ENCODE measurements around the gene PAX6. TPM values are rescaled to one million over a fixed set of nuclear protein-coding genes. Genes with fewer than 3 reads are reported as not detected.

PAX6 gene
- total RNA-seq, 2 experiments from 2014 or later = not detected

DNA sequence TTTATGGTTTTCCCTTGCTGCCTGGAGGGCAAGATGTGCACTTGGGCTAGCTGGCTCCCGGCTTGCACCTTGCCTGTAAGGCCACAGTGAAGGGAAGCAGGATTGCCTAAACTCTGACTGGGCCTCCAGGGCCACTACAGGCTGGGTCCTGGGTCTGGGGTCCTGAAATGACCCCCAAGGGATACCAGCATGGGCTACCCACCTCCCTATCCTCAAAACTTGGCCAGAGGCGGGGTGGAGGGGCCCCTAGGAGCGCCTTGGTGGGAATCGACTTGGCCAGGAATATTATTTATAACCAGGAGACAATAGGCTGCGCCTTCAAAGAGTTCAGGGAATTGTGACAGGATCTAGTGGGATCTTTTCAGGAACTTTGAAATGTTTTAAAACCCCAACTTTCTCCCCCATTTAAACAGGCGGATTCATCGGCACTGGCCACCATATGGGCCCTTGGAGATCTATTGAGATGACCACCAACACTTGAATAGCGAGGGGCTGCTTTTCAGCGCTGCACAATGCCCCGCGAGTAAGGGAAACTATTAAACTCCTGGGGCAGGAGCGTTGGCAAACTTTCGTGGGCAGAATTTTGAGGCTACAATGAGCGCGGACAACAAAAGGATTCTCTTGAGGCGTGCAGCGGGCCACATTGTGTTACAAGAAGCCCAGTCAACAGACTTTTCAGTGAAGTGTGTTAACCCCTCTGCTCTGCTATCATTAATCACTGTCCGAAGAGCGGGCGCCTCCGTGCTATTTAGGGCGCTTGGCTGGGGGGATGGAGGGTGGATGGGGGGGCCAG, 15.2 kb downstream of the PAX6 start:
- Mint-ChIP-seq H3K27ac (no peak overlapping the region), H3K27me3 (peaks cover 65% of the 10 kb centered on the region), H3K9me3 (no peaks in the 10 kb centered on the region), H3K4me3 (no peak overlapping the region), H3K36me3 (ENCODE audit: low read depth) (peaks cover 9% of the 10 kb centered on the region), H3K4me1 (peaks cover 14% of the 10 kb centered on the region)
- DNase-seq = no peak
- ChIA-PET CTCF (interaction anchor here (0.6 kb wide), 2 partner anchors 28 to 417 kb away, joined by 3 read pairs; no protein-coding TSS in a partner anchor), POLR2A (no interaction called here)

DNA sequence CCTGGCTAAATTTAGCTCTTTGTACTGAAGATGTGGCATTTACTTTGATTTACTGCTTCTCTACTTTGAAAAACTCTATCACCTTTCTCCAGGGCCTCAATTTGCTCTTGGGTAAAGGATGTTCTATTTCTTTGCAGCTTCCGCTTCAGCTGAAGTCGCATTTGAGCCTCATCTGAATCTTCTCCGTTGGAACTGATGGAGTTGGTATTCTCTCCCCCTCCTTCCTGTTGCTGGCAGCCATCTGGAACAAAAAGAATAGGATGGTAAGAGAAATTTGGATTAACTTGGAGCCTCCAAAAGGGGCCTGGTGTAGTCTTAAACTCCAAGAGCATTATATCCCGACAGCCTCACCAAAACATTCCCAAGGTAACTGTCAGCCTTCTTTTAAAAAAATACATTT, 16.6 kb downstream of the PAX6 start:
- Mint-ChIP-seq H3K9me3 (no peaks in the 10 kb centered on the region), H3K27me3 (peaks cover 57% of the 10 kb centered on the region), H3K27ac (no peak overlapping the region), H3K36me3 (ENCODE audit: low read depth) (peaks cover 3% of the 10 kb centered on the region), H3K4me3 (no peak overlapping the region), H3K4me1 (peaks cover 6% of the 10 kb centered on the region)
- no peak for DNase-seq
- ChIA-PET CTCF (no interaction called here), POLR2A (no interaction called here)

DNA sequence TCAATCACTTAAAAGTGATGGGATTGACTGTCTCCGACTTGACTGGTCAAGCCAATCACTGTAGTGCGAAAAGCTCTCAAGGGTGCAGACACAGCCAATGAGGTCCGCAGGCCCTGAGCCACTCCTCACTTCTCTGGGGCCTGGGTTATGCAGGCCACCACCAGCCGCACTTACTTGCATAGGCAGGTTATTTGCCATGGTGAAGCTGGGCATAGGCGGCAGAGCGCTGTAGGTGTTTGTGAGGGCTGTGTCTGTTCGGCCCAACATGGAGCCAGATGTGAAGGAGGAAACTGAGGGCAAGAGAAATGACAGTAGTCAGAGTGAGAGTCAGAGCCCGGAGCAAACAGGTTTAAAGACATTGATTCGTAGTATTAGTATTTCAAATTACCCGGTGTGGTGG, 17.9 kb downstream of the PAX6 start:
- no peak overlapping the region for H3K4me3 Mint-ChIP-seq
- H3K27ac Mint-ChIP-seq = no peak overlapping the region
- ChIA-PET CTCF (no interaction called here), POLR2A (no interaction called here)
- peaks cover 3% of the 10 kb centered on the region for H3K36me3 Mint-ChIP-seq (ENCODE audit: low read depth)
- H3K9me3 Mint-ChIP-seq = no peaks in the 10 kb centered on the region
- peaks cover 4% of the 10 kb centered on the region for H3K4me1 Mint-ChIP-seq
- DNase-seq = no peak
- peaks cover 47% of the 10 kb centered on the region for H3K27me3 Mint-ChIP-seq

DNA sequence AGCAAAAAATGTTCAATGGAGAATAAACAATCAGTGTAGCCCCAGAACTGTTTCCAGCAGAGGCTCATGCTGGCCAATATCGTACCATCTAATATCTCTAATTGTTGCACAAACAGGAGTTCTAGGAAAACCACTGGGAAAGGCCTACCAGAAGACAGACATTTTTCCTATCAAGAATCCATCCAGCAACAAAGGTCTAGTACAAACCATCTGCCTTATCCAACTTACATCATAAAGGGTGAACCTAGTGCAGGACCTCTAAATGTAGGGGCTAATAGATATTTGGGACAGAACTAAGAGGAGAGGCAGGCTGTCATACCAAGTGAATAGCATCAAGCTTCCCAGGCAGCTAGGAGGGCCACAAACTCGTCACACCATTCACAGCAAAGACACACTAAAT, 18.7 kb downstream of the PAX6 start:
- Mint-ChIP-seq H3K4me1 (no peaks in the 10 kb centered on the region), H3K9me3 (no peaks in the 10 kb centered on the region), H3K27ac (no peak overlapping the region), H3K27me3 (peaks cover 42% of the 10 kb centered on the region), H3K36me3 (ENCODE audit: low read depth) (no peaks in the 10 kb centered on the region), H3K4me3 (no peak overlapping the region)
- DNase-seq = no peak
- POLR2A ChIA-PET = no interaction called here
- CTCF ChIA-PET = no interaction called here

DNA sequence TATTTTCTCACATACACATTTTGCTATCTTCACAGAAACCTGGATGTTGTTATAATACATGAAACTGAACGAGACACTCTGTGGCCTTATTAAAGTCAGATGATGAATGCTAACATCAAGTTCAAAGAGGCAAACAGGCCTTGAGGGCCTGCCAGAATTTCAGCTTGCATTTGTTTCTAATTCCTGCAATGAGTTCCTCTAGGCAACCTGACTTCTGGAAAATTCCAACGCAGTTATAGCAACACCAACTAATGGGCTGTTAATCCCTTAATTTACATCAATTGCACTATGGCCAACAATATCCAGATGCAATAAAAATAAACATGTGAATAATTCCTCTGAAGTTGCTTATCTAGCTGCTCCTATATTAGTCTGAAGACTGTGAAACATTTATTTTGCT, 19.1 kb downstream of the PAX6 start:
- Mint-ChIP-seq H3K36me3 (ENCODE audit: low read depth) (no peaks in the 10 kb centered on the region), H3K4me1 (no peaks in the 10 kb centered on the region), H3K27me3 (peaks cover 39% of the 10 kb centered on the region), H3K27ac (no peak overlapping the region), H3K4me3 (no peak overlapping the region), H3K9me3 (no peaks in the 10 kb centered on the region)
- POLR2A ChIA-PET = no interaction called here
- CTCF ChIA-PET = no interaction called here
- no peak for DNase-seq

DNA sequence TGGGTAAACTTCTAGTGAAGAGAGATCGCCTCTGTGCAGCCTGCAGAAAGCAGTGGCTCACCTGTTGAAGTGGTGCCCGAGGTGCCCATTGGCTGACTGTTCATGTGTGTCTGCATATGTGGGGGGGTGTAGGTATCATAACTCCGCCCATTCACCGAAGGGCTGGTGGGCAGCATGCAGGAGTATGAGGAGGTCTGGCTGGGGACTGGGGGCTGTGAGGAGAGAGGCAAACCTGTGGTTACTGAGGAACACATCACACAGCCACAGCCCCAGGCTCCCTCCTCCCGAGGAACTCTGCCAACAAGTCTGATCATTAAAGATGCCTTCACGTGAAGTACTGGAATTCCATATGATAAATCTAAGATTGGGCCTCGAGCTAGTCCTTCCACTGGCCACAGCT, 20.5 kb downstream of the PAX6 start:
- H3K27ac Mint-ChIP-seq = no peak overlapping the region
- ChIA-PET POLR2A (no interaction called here), CTCF (no interaction called here)
- H3K36me3 Mint-ChIP-seq (ENCODE audit: low read depth) = no peaks in the 10 kb centered on the region
- DNase-seq = no peak
- peaks cover 25% of the 10 kb centered on the region for H3K27me3 Mint-ChIP-seq
- no peaks in the 10 kb centered on the region for H3K9me3 Mint-ChIP-seq
- no peaks in the 10 kb centered on the region for H3K4me1 Mint-ChIP-seq
- no peak overlapping the region for H3K4me3 Mint-ChIP-seq

DNA sequence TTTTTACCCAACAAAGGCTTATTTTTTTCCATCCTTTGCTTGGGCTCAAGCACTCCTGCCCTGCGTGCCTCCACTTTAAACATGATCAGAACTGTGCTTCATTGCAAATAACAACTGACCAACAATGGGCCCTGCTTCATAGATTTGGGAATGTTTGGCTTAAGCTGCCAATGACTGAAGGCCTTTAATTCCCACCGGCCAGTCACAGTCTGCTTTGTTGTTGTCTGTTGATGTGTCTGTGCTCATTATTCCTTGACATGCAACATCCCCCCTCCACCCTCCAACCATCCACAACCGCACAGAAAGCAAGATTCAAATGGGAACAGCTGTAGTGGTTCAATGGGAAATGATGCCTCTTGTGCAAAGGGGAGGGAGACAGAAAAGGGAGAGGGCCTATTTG, 23.0 kb downstream of the PAX6 start:
- CTCF ChIA-PET = no interaction called here
- Mint-ChIP-seq H3K4me3 (no peak overlapping the region), H3K9me3 (no peaks in the 10 kb centered on the region), H3K4me1 (no peaks in the 10 kb centered on the region), H3K27ac (no peak overlapping the region), H3K36me3 (ENCODE audit: low read depth) (no peaks in the 10 kb centered on the region), H3K27me3 (peaks cover 13% of the 10 kb centered on the region)
- DNase-seq = no peak
- POLR2A ChIA-PET = no interaction called here

DNA sequence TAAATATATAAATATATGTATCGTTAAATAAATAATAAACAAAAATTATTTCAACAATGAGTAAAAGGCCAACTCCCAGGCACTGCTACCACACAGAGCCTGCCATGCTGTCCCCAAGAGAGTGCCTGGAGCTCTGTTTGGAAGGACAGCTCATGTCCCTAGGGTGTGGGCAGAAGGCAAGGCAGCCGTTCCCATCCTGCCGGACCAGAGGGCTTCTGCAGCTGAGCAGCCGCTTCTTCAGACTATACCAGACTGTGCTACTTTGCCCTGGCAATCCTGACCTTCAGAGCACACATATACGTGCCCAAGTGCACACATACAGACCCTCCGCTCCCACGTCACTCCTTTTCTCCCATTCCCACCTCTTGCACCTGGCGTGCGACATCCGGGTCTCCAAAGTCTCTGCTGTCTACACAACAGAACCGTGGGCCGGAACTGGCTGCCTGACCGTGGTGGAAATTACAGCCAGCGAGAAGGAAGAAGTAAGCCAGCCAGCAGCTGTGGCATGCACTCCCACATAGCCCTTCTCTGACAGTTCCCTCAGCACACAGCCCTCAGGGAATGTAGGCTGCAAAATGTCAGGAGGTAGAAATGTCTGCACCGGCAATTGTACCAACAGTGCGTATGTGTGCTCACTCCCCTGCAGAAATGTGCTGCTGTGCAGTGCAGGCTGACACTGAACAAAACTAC, 24.0 kb downstream of the PAX6 start:
- ChIA-PET CTCF (no interaction called here), POLR2A (no interaction called here)
- H3K4me1 Mint-ChIP-seq = no peaks in the 10 kb centered on the region
- H3K36me3 Mint-ChIP-seq (ENCODE audit: low read depth) = no peaks in the 10 kb centered on the region
- H3K27ac Mint-ChIP-seq = no peak overlapping the region
- H3K27me3 Mint-ChIP-seq = peaks cover 11% of the 10 kb centered on the region
- H3K4me3 Mint-ChIP-seq = no peak overlapping the region
- no peak for DNase-seq
- H3K9me3 Mint-ChIP-seq = no peaks in the 10 kb centered on the region

DNA sequence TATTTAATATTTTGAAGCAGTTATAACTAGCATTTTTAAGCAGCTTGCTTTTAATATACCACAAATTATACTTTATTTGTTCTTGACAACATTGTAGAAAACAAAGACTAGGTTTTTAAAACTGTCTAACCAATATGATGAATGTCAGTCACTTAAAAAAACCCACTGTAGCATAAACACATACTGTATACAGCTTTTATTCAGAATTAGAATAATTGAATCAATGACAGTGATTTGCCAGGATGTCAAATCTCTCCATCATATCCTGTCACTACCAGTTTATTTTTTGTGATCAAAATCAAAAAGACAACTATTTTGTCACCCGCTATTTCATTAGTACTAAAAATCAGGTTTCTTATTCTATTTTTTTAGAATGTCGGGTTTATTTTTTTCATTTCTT, 26.5 kb downstream of the PAX6 start:
- DNase-seq = no peak
- H3K4me1 Mint-ChIP-seq = no peaks in the 10 kb centered on the region
- ChIA-PET POLR2A (no interaction called here), CTCF (no interaction called here)
- no peaks in the 10 kb centered on the region for H3K9me3 Mint-ChIP-seq
- H3K36me3 Mint-ChIP-seq (ENCODE audit: low read depth) = no peaks in the 10 kb centered on the region
- H3K4me3 Mint-ChIP-seq = no peak overlapping the region
- H3K27ac Mint-ChIP-seq = no peak overlapping the region
- no peaks in the 10 kb centered on the region for H3K27me3 Mint-ChIP-seq

DNA sequence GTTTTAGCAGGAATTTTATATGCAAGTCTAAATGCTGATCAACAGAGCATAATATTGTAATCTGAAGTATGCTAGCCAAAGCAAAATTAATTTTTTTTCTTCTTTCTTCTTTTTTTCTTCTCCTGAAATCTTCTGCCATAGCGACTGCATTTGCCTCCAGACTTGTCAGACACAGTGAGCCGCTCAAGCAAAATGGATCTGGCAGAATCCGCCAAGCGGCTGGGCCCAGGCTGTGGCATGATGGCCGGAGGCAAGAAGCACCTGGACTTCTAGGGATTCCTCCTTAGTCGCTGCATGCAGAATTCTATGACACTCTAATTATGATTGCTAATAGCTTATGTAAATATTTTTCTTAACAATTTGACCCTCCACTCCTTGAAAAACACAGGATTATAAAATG, 27.9 kb downstream of the PAX6 start:
- H3K4me1 Mint-ChIP-seq = no peaks in the 10 kb centered on the region
- CTCF ChIA-PET = no interaction called here
- POLR2A ChIA-PET = no interaction called here
- no peak overlapping the region for H3K4me3 Mint-ChIP-seq
- no peaks in the 10 kb centered on the region for H3K9me3 Mint-ChIP-seq
- no peak for DNase-seq
- H3K27ac Mint-ChIP-seq = no peak overlapping the region
- no peaks in the 10 kb centered on the region for H3K36me3 Mint-ChIP-seq (ENCODE audit: low read depth)
- H3K27me3 Mint-ChIP-seq = no peaks in the 10 kb centered on the region

DNA sequence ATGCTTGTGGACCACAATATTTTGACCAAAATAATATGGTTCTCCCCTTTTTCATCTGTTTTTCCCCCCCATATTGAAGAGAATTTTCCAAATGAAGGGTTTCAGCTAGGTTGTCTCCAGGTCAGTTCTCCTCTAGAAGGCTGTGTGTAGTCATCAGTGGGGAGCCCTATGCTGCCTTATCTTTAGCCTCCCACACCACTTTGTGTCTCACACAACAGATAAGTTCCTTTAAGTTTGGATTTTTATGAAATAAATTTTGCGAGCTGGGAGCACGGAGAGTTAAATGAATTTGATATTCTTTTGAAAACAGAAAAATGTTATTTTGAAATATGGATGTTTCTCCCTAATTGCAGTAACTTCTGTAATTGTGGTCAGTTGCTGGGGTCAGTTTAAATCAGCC, 28.9 kb downstream of the PAX6 start:
- Mint-ChIP-seq H3K9me3 (no peaks in the 10 kb centered on the region), H3K4me1 (no peaks in the 10 kb centered on the region), H3K27me3 (no peaks in the 10 kb centered on the region), H3K27ac (no peak overlapping the region), H3K4me3 (no peak overlapping the region), H3K36me3 (ENCODE audit: low read depth) (no peaks in the 10 kb centered on the region)
- ChIA-PET CTCF (no interaction called here), POLR2A (no interaction called here)
- no peak for DNase-seq

DNA sequence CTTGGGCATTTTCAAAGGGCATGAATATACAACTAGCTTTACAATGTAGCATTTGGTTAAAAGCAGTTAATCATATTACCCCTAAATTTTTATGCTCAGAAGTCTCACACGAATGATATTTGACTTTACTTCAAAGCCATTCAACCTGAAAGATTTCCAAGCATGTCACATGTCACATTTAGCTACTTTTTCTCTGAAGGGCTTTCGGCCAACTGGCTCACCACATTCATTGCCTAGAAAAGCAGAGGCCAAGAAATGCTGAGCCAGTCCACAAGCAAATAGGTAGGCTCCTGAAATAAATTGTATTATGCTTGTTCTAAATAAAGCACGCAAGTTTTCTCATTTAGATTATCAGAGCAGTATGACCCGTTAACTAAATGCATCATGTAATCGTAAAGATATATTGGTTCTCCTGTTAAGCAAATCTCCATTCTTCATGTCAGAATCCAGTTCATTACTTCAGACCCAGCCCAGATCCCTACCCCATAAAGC, 30.6 kb downstream of the PAX6 start:
- Mint-ChIP-seq H3K27me3 (no peaks in the 10 kb centered on the region), H3K4me3 (no peak overlapping the region), H3K4me1 (no peaks in the 10 kb centered on the region), H3K9me3 (no peaks in the 10 kb centered on the region), H3K27ac (no peak overlapping the region), H3K36me3 (ENCODE audit: low read depth) (no peaks in the 10 kb centered on the region)
- ChIA-PET POLR2A (no interaction called here), CTCF (no interaction called here)
- DNase-seq = no peak

DNA sequence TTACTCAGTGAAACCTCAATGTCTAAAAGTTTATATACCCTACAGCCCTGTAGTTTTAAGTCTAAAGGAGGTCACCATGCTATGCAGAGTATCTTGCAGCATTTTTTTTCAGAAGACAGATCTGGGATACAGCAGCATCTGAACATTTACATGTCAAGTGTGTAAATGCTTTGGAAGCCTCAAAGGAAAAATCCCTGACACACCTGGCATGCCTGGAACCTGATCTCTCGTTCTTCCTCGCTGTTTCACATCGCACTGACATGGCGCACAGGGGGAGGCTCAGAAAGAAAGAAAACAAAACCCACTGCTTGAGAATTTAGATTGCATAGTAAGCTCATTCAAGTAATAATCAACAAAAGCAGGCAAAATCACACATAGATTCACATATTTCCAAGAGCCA, 31.0 kb downstream of the PAX6 start:
- Mint-ChIP-seq H3K4me1 (no peaks in the 10 kb centered on the region), H3K4me3 (no peak overlapping the region), H3K27ac (no peak overlapping the region), H3K27me3 (no peaks in the 10 kb centered on the region), H3K9me3 (no peaks in the 10 kb centered on the region), H3K36me3 (ENCODE audit: low read depth) (no peaks in the 10 kb centered on the region)
- CTCF ChIA-PET = no interaction called here
- no peak for DNase-seq
- POLR2A ChIA-PET = no interaction called here

DNA sequence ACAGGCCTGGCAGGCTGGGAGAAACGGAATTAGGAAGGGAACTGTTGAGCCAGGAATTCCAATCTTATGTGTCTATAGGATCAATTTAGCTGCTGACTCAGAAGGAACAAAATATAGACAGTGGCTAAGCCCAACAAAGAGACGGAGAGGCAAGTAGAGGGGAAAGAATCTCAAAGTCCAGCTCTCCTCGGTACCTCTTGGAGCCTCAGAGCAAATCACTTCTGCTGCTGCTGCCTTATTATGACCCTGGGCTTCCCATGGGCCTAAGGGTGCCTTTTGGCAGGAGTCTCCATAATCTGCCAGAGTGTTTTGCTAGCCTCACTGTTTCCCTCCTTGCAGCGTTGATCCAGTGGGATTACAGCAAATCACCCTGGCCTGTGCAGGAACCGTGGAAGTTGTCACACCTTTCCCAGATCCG, 31.7 kb downstream of the PAX6 start:
- no peaks in the 10 kb centered on the region for H3K36me3 Mint-ChIP-seq (ENCODE audit: low read depth)
- H3K9me3 Mint-ChIP-seq = no peaks in the 10 kb centered on the region
- DNase-seq = no peak
- no peak overlapping the region for H3K27ac Mint-ChIP-seq
- no peaks in the 10 kb centered on the region for H3K4me1 Mint-ChIP-seq
- ChIA-PET CTCF (no interaction called here), POLR2A (no interaction called here)
- H3K27me3 Mint-ChIP-seq = no peaks in the 10 kb centered on the region
- H3K4me3 Mint-ChIP-seq = no peak overlapping the region
